Cardiac septum (tissue), 1 donor: Measurements from ENCODE around the gene TET2. TPM values are rescaled to one million over a fixed set of nuclear protein-coding genes. Genes with fewer than 3 reads are reported as not detected.

ENCODE experiments used
- DNase-seq: peaks from one replicate; pipeline ENCODE4 v3.0.0-alpha.2; 2020; ENCODE audit warnings: low spot score
- intact Hi-C: fragments of 100-400 bp; cut with DNase I; formaldehyde crosslinking; loops from one replicate; pipeline ENCODE4 v1.14.0; 2022
- long read RNA-seq: library from polyadenylated mRNA; unstranded; transcript quantifications from one replicate; pipeline ENCODE4 v2.0.0, GENCODE V29; 2021
- total RNA-seq: library from RNA; stranded (reverse); fragmentation: NEBNext Ultra II Directional; extraction: Animal tissue kit (Norgen Biotek cat#: 25700); gene quantifications from one replicate; pipeline ENCODE4 v1.2.1, GENCODE V29; 2021
- donor health status: DM: no; HTN: no; CAD: no.

TET2 gene
- 19.5 TPM for total RNA-seq
- long read RNA-seq, partial matches to known transcripts: 2 of 7 reads
- long read RNA-seq, other reads (novel, unspliced or antisense): 5 of 7 reads

- intact Hi-C loops: loop anchor here (2.0 to 10.0 kb wide), 5 partner anchors 44 to 558 kb away; partner anchors contain the start of genes GSTCD and INTS12
- DNase-seq: peak; percentile 92
These were observed at the start of gene TET2 for GRCh38 chr4:105146276-105147015. Gene TET2, plus strand, starts transcription at chr4:105146876. Its CDS starts 87,067 bp downstream, at chr4:105233943.

- intact Hi-C loops: no loop called here
- DNase-seq: no peak
These were observed 44.7 kb upstream of the TET2 start for GRCh38 chr4:105102016-105102415.

GRCh38 chr4:105106426-105106825 lies 40.2 kb upstream of the TET2 start:
- no peak for DNase-seq
- intact Hi-C loops: no loop called here

- no peak for DNase-seq
- intact Hi-C loops: no loop called here
These were observed 39.4 kb upstream of the TET2 start for GRCh38 chr4:105107095-105107856.

GRCh38 chr4:105108971-105109370 lies 37.7 kb upstream of the TET2 start:
- no peak for DNase-seq
- intact Hi-C loops: no loop called here

- no peak for DNase-seq
- intact Hi-C loops: no loop called here
These were observed 34.4 kb upstream of the TET2 start for GRCh38 chr4:105112274-105112673.

GRCh38 chr4:105113800-105114199 lies 32.9 kb upstream of the TET2 start:
- intact Hi-C loops: no loop called here
- no peak for DNase-seq

- DNase-seq: no peak
- intact Hi-C loops: no loop called here
These were observed 29.9 kb upstream of the TET2 start for GRCh38 chr4:105116616-105117319.

GRCh38 chr4:105119356-105119755 lies 27.3 kb upstream of the TET2 start:
- intact Hi-C loops: no loop called here
- no peak for DNase-seq

GRCh38 chr4:105120626-105121025 lies 26.1 kb upstream of the TET2 start:
- no peak for DNase-seq
- intact Hi-C loops: no loop called here

- no peak for DNase-seq
- intact Hi-C loops: no loop called here
These were observed 24.3 kb upstream of the TET2 start for GRCh38 chr4:105122350-105122749.

- intact Hi-C loops: no loop called here
These were observed 20.1 kb upstream of the TET2 start for GRCh38 chr4:105126311-105127169.

GRCh38 chr4:105127170-105127445 lies 19.6 kb upstream of the TET2 start:
- DNase-seq: no peak
- intact Hi-C loops: no loop called here

More at GRCh38 chr4:105126311-105127169, 20.1 kb upstream of the TET2 start:
- no peak for DNase-seq

- DNase-seq: no peak
- intact Hi-C loops: no loop called here
These were observed 18.5 kb upstream of the TET2 start for GRCh38 chr4:105128208-105128607.

GRCh38 chr4:105129286-105130040 lies 17.2 kb upstream of the TET2 start:
- intact Hi-C loops: no loop called here
- no peak for DNase-seq

- DNase-seq: no peak
- intact Hi-C loops: no loop called here
These were observed 15.7 kb upstream of the TET2 start for GRCh38 chr4:105130945-105131344.

GRCh38 chr4:105133976-105134375 lies 12.7 kb upstream of the TET2 start:
- DNase-seq: no peak
- intact Hi-C loops: no loop called here

GRCh38 chr4:105135785-105136184 lies 10.9 kb upstream of the TET2 start:
- intact Hi-C loops: no loop called here
- no peak for DNase-seq
